UCSD-AML1 (cell line): ENCODE measurements around the gene CEBPB.

Experiments used
- DNase-seq: peaks from one replicate; lab custom pipeline; 2025; ENCODE audit not compliant: unreplicated experiment; lab: John Stamatoyannopoulos, UW

Gene CEBPB

DNA sequence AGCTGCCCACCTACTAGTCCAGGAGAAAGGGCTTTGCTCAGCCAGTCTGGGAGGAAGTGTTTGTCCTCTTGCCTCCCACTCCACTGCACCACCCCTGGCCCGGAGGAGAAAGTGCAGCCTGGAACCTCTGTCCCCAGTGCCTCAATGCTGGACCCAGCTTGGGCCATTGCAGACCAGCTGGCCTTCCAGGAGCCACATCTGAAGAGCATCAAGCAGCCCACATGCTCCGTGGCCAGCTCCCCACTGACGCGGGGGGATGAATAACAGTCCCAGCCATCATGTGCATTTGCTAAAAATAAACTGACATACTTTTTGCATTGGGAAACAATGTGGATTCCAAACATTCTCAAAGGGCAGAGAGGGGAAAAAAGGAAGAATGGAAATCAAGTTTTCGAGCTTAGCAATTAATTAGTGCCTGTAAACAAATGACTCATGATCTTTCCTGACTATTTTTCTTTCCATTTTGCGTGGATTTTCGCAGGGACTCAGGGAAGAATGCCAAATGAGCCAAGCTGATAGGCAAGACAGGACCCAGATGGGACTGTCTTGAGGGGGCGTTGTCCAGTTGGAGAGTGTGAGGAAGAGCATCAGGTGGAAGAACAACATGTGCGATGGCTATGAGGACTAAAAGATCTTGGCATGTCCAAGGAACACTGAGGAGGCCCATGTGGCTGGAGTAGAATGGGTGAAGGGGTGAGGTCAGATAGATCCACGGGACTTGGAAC lies 34.1 kb downstream of the CEBPB start:
- no peak for DNase-seq

GRCh38 chr20:50226093-50226974 lies 35.7 kb downstream of the CEBPB start:
- peak; percentile 59 for DNase-seq

GRCh38 chr20:50227506-50227905 lies 36.9 kb downstream of the CEBPB start:
- no peak for DNase-seq

DNA sequence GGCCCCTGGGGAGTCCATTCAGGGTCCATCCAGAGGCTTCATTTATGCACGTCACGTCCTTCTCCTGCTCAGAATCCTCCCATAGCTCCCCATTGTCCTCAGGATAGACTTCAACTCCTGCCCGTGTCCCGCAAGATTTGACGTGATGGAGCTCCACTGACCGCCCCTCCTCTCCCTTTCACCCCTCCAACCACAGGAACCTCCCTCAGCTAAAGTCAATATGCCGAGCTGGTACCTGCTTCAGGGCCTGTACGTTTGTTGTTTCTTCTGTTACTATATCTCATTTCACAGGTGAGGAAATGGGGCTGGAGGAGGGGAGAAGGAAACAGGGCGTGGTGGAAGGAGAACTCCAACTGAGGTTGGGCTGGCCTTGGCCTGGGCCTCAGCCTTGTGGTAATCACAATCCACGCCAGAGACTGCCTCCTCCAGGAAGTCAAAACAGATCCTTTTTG lies 38.6 kb downstream of the CEBPB start:
- DNase-seq = no peak

- DNase-seq = no peak
Measured at GRCh38 chr20:50230184-50230583, 39.6 kb downstream of the CEBPB start.

DNA sequence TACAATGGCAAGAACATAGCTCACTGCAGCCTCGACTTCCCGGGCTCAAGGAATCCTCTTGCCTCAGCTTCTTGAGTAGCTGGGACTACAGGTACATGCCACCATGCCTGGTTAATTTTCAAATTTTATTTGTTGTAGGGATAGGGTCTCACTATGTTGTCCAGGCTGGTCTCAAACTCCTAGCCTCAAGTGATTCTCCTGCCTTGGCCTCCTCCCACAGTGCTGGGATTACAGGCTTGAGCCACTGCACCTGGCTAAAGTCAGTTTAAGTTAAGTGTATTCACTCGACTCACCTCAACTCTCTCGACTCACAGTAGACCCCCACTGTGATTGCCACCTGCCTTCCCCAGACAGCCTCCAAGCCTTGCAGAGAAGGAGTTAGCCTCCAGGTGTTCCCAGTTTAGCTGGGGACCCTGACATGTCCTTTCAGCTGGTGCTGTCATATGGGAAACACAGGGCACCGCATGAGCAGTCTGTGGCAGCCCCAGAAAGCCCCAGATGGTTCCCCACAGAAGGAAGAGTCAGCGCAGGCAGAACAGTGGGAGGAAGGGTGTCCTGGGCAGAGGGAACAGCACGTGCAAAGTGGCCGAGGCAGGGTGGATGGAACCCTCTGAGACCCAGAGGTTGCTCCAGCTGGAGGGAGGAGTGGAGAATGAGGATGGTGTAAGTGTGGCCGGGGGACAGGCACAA lies 40.4 kb downstream of the CEBPB start:
- DNase-seq = no peak

DNA sequence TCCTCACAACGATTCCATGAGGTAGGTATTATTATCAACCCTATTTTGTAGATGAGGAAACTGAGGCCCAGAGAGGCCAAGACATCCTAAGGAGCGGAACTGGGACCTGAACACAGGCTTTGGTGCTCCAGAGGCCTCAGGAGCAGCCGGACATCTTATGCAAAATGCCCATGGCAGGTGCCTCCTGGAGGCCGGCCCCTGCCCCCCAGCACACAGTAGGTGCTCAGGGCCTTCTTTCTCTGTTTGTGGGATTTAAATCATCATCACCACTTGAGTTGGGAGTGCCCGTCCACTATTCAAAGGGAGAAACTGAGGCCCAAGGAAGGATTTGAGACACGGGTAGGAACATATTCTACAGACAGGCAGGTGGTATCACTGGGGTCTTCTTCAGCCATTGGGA lies 41.2 kb downstream of the CEBPB start:
- no peak for DNase-seq

- DNase-seq = no peak
Measured at GRCh38 chr20:50232651-50233324, 42.2 kb downstream of the CEBPB start.

DNA sequence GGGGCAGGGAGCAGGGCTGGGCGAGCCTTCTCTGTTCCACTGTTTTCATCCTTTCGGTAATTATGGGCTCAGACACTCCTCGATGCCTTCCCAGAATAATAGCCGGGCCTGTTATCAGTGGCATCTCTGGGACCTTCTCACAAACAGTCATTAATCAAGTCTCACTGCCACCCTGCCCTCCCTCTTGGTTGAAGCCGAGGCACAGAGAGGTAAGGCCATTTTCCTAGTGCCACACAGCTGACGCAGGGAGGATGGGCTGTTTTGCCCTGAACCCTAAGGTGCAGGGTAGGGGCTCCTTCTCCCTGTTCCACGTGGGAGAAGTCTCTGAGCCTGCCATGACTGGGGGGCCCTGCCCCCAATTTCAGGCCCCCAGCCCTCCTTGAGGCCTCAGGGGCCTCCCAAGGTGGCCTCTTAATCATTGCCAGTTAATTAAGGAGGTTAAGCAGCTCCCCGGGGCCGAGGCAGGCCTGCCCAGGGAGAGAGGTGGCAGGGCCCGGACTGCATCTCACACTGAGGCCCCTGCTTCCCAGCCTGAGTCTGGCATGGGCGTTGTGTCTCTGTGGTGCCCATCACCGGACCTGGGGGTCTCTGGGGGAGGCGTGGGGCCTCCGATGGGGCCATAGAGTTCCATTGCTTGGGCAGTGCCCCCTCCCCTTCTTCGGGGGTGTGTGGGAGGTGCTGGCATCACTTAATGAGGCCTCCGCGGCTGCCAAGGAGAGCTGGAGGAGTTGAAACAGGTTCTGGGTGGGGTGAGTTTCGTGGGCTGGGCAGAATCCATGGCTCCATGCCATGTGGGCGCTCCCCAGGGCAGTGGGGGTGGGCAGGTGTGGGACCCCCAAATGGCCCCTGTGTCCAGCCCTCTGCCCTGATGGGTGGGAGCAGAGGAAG lies 42.9 kb downstream of the CEBPB start:
- DNase-seq = no peak

DNA sequence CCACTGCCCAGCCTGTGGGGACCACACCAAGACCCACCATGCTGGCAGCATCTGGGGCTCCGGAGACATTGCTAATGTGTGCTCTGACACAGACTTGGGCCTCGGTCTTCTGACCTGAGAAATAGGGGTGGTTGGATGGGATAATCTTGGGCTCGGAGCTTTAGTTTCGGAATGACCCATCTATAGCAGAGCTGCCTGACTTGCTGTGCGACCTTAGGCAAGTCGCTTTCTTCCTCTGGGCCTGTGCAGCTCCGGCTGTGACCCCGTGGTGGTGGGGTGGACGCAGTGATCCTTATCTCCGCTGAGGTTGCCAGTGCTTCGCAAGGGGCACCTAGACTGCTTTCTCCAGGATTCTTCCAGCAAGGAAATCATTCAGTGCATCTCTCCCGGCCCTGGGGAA lies 43.7 kb downstream of the CEBPB start:
- no peak for DNase-seq

- DNase-seq = no peak
Measured at GRCh38 chr20:50237349-50237748, 46.7 kb downstream of the CEBPB start.

GRCh38 chr20:50238081-50238800 lies 47.6 kb downstream of the CEBPB start:
- no peak for DNase-seq

- no peak for DNase-seq
Measured at GRCh38 chr20:50240092-50240491, 49.5 kb downstream of the CEBPB start.

DNA sequence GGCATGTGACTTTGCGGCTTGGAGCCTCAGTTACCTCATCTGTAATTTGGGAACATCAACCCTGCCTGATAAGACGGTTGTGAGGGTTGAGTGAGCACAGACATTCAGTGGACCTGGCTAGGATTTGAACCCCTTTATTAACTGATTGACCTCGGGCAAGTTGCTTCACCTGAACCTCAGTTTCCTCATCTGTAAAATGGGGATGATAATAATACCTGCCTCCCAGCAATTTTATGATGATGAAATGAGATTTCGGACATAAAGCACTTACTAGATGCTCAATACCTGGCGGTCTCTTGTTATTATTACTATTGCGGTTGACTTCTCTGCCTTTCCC lies 51.5 kb downstream of the CEBPB start:
- no peak for DNase-seq
